H1 (cell line): ENCODE data around the gene ALDH1B1. TPM values are rescaled to one million over a fixed set of nuclear protein-coding genes. Genes with fewer than 3 reads are reported as not detected.

Experiments used
- CTCF ChIA-PET: fragments of 300-600 bp; sonication (Branson Sonifier 250); formaldehyde crosslinking; loops from one replicate; lab custom pipeline; 2021; ENCODE audit not compliant: partially characterized antibody; lab: Charles Lee
- POLR2A ChIA-PET: fragments of 300-600 bp; sonication (Branson Sonifier 250); formaldehyde crosslinking; loops from one replicate; lab custom pipeline; 2021; ENCODE audit warnings: inconsistent platforms; ENCODE audit not compliant: partially characterized antibody; lab: Charles Lee
- DNase-seq, 2 experiments: peaks; one replicate each; pipeline versions ENCODE4 v3.0.0 to v3.0.0-alpha.2; 2010 to 2022; ENCODE audit warnings: low spot score in 2 of 2, low read depth in 1 of 2, mixed read lengths in 1 of 2
- FAIRE-seq: peaks from 2 replicates; lab custom pipeline; 2011; peaks lifted over from hg19 to GRCh38; lab: Jason Lieb, UNC
- H2AFZ ChIP-seq: 2 replicates; pipeline ENCODE4 v1.8.1; 2012; ENCODE audit warnings: low read length, inconsistent platforms
- H2AK5ac ChIP-seq: 2 replicates; pipeline ENCODE4 v1.6.1; 2013; ENCODE audit warnings: low read depth, low read length
- H2BK120ac ChIP-seq: replicated peaks from 2 replicates; pipeline ENCODE3; 2013; ENCODE audit warnings: low read depth, low read length, inconsistent platforms
- H2BK12ac ChIP-seq: 2 replicates; pipeline ENCODE4 v1.6.1; 2013; ENCODE audit warnings: low read depth, low read length
- H2BK15ac ChIP-seq: 2 replicates; pipeline ENCODE4 v1.6.1; 2013; ENCODE audit warnings: low read length
- H2BK20ac ChIP-seq: 2 replicates; pipeline ENCODE4 v1.6.1; 2013; ENCODE audit warnings: low read length
- H2BK5ac ChIP-seq: 2 replicates; pipeline ENCODE4 v1.6.1; 2013; ENCODE audit warnings: low read depth, low read length
- H3K14ac ChIP-seq: 2 replicates; pipeline ENCODE4 v1.6.1; 2013; ENCODE audit warnings: inconsistent platforms; ENCODE audit not compliant: insufficient read length
- H3K18ac ChIP-seq: 2 replicates; pipeline ENCODE4 v1.6.1; 2013; ENCODE audit warnings: low read length; ENCODE audit errors: extremely low read depth
- H3K23ac ChIP-seq: 2 replicates; pipeline ENCODE4 v1.6.1; 2013; ENCODE audit warnings: inconsistent platforms; ENCODE audit not compliant: insufficient read length
- H3K23me2 ChIP-seq: 2 replicates; pipeline ENCODE4 v1.6.1; 2013; ENCODE audit warnings: low read depth, low read length
- H3K27ac ChIP-seq: 2 replicates; pipeline ENCODE4 v1.6.1; 2011; ENCODE audit warnings: low read depth, low read length, inconsistent platforms
- H3K27me3 ChIP-seq, 4 experiments: replicated peaks in 1 of 4; 1 replicate in 1 of 4; 2 replicates in 3 of 4; pipeline versions ENCODE4 v1.6.1 to v1.8.1; 2011 to 2013; ENCODE audit warnings: low read length in 3 of 4, mild to moderate bottlenecking in 3 of 4, inconsistent platforms in 2 of 4, mixed read lengths in 2 of 4, moderate library complexity in 1 of 4; ENCODE audit not compliant: control insufficient read depth in 3 of 4, insufficient read depth in 3 of 4; ENCODE audit errors: extremely low read depth in 1 of 4
- H3K36me3 ChIP-seq, 4 experiments: 2 replicates each; pipeline versions ENCODE4 v1.6.1 to v1.8.1; 2011 to 2013; ENCODE audit warnings: mild to moderate bottlenecking in 4 of 4, low read length in 3 of 4, moderate library complexity in 2 of 4, control low read depth in 1 of 4, inconsistent platforms in 1 of 4; ENCODE audit not compliant: insufficient read depth in 4 of 4, control insufficient read depth in 2 of 4
- H3K4ac ChIP-seq: replicated peaks from 2 replicates; pipeline ENCODE3; 2013; ENCODE audit warnings: low read length, low read depth, mixed read lengths, inconsistent platforms; ENCODE audit not compliant: insufficient read length
- H3K4me1 ChIP-seq, 4 experiments: replicated peaks in 1 of 4; 1 replicate in 1 of 4; 2 replicates in 3 of 4; pipeline versions ENCODE4 v1.6.1 to v1.8.1; 2011 to 2013; ENCODE audit warnings: low read length in 3 of 4, inconsistent platforms in 2 of 4, mixed read lengths in 1 of 4; ENCODE audit not compliant: insufficient read depth in 4 of 4, control insufficient read depth in 3 of 4
- H3K4me2 ChIP-seq, 2 experiments: 2 replicates each; pipeline versions ENCODE4 v1.6.1 to v1.8.1; 2011 to 2013; ENCODE audit warnings: low read depth in 2 of 2, low read length in 2 of 2, control low read depth in 1 of 2, inconsistent platforms in 1 of 2, mild to moderate bottlenecking in 1 of 2; ENCODE audit not compliant: insufficient read depth in 1 of 2
- H3K4me3 ChIP-seq, 4 experiments: fragments of 200-600, 300-600 bp in 1 of 4; sonication (generic), shearing (Covaris generic), sonication (Bioruptor Twin) in 1 of 4; 2 replicates each; pipeline versions ENCODE4 v1.5.1 to v1.8.1; 2011 to 2016; ENCODE audit warnings: low read length in 4 of 4, low read depth in 3 of 4, control low read depth in 2 of 4, inconsistent platforms in 2 of 4, mild to moderate bottlenecking in 2 of 4, mixed read lengths in 1 of 4, moderate library complexity in 1 of 4; ENCODE audit not compliant: insufficient read depth in 2 of 4; ENCODE audit errors: extremely low read depth in 1 of 4
- H3K56ac ChIP-seq: replicated peaks from 2 replicates; pipeline ENCODE3; 2013; ENCODE audit warnings: low read depth, mild to moderate bottlenecking, mixed read lengths, low read length, inconsistent platforms; ENCODE audit not compliant: insufficient read length
- H3K79me1 ChIP-seq: 2 replicates; pipeline ENCODE4 v1.6.1; 2013; ENCODE audit warnings: low read depth, low read length, control low read depth
- H3K79me2 ChIP-seq, 2 experiments: 2 replicates each; pipeline versions ENCODE4 v1.6.1 to v1.8.1; 2012 to 2013; ENCODE audit warnings: low read length in 2 of 2, mild to moderate bottlenecking in 2 of 2, inconsistent platforms in 1 of 2; ENCODE audit not compliant: insufficient read depth in 2 of 2, control insufficient read depth in 1 of 2
- H3K9ac ChIP-seq, 4 experiments: replicated peaks in 1 of 4; 1 replicate in 1 of 4; 2 replicates in 3 of 4; pipeline versions ENCODE4 v1.6.1 to v1.8.1; 2011 to 2013; ENCODE audit warnings: low read depth in 3 of 4, low read length in 3 of 4, control low read depth in 2 of 4, mild to moderate bottlenecking in 2 of 4, moderate library complexity in 2 of 4, inconsistent platforms in 1 of 4; ENCODE audit errors: extremely low read depth in 1 of 4
- H3K9me3 ChIP-seq, 2 experiments: 2 replicates each; pipeline versions ENCODE4 v1.6.1 to v1.8.1; 2012 to 2013; ENCODE audit warnings: mild to moderate bottlenecking in 2 of 2, moderate library complexity in 2 of 2, control low read depth in 1 of 2, inconsistent platforms in 1 of 2, low read depth in 1 of 2, low read length in 1 of 2, mixed read lengths in 1 of 2; ENCODE audit not compliant: insufficient read depth in 2 of 2
- H4K20me1 ChIP-seq, 2 experiments: replicated peaks in 1 of 2; 2 replicates each; pipeline versions ENCODE3 to v1.8.1; 2011 to 2013; ENCODE audit warnings: inconsistent platforms in 2 of 2, low read length in 2 of 2, mild to moderate bottlenecking in 1 of 2; ENCODE audit not compliant: insufficient read depth in 2 of 2, control insufficient read depth in 1 of 2
- H4K5ac ChIP-seq: 2 replicates; pipeline ENCODE4 v1.6.1; 2013; ENCODE audit warnings: low read length, low read depth, mixed read lengths, inconsistent platforms; ENCODE audit not compliant: insufficient read length
- H4K8ac ChIP-seq: 2 replicates; pipeline ENCODE4 v1.8.0; 2013; ENCODE audit warnings: mild to moderate bottlenecking, moderate library complexity, low read length, inconsistent platforms; ENCODE audit not compliant: insufficient read depth; ENCODE audit errors: extremely low read depth
- H4K91ac ChIP-seq: replicated peaks from 2 replicates; pipeline ENCODE3; 2013; ENCODE audit warnings: low read length, mixed read lengths, inconsistent platforms; ENCODE audit not compliant: insufficient read length
- EZH2 ChIP-seq: fragments of 200-600 bp; sonication (generic); IDR thresholded peaks from 2 replicates; pipeline ENCODE4 v1.7.1; 2012; ENCODE audit warnings: low read depth, mild to moderate bottlenecking, moderate library complexity, low read length, inconsistent platforms; ENCODE audit not compliant: severe bottlenecking
- RBBP5 ChIP-seq: IDR thresholded peaks from 2 replicates; pipeline ENCODE4 v1.7.1; 2012; ENCODE audit warnings: low read depth, mild to moderate bottlenecking, inconsistent platforms, low read length, moderate library complexity, borderline replicate concordance
- SRF ChIP-seq: IDR thresholded peaks from 2 replicates; pipeline ENCODE4 v1.6.1; 2011; ENCODE audit warnings: mild to moderate bottlenecking, low read depth, low read length, moderate library complexity
- WGBS, 2 experiments: shearing (Covaris generic) in 1 of 2; methylation state at CpG; one replicate each; pipeline versions ENCODE4 v1.1.6 to v1.1.7; 2013 to 2015; ENCODE audit warnings: low lambda C conversion rate in 2 of 2, mixed read lengths in 2 of 2, inconsistent platforms in 1 of 2, low coverage in 1 of 2, missing lambda C conversion rate in 1 of 2; ENCODE audit not compliant: insufficient replicate concordance in 2 of 2, insufficient coverage in 1 of 2, insufficient read length in 1 of 2; ENCODE audit errors: extremely low coverage in 1 of 2, missing lambda C conversion rate in 1 of 2; 5-methylcytosine and 5-hydroxymethylcytosine counted together
- polyA plus RNA-seq, 7 experiments: library from polyadenylated mRNA; depleted of rRNA in 3 of 7; stranded (reverse) in 5 of 7; unstranded in 2 of 7; fragments of >200 nt in 5 of 7; fragments of 200-250 nt in 2 of 7; gene quantifications; 1 replicate in 5 of 7; 2 replicates in 1 of 7; 4 replicates in 1 of 7; pipeline versions ENCODE4 v1.2.1 to v1.2.3, GENCODE V29; 2011 to 2013; ENCODE audit warnings: missing spikeins in 2 of 7, mixed read lengths in 2 of 7
- total RNA-seq: library from RNA; stranded (reverse); fragmentation: NEBNext Ultra II Directional; extraction: Animal tissue kit (Norgen Biotek cat#: 25700); gene quantifications from 2 replicates; pipeline ENCODE4 v1.2.1, GENCODE V29; 2021

Gene ALDH1B1
- total and polyA plus RNA-seq, 2 of the 8 experiments (the other 6 are each of a cell fraction or from before 2014, with no cell fraction given): 41.6 to 78.7 TPM

- Histone ChIP-seq H3K18ac (no peak overlapping the region), H2BK120ac (no peak overlapping the region), H2BK15ac (no peak overlapping the region), H2AFZ (no peak overlapping the region), H3K4me2 (peak overlapping the region; percentile 79 to 84; a peak in 3 of 4 replicates), H2BK20ac (no peak overlapping the region), H4K20me1 (peaks cover 0 to 1% of the 10 kb centered on the region in 2 experiments), H3K4me3 (peak overlapping the region in 3 of 4 experiments; percentile 35 to 56 (median 42); a peak in 3 of 8 replicates), H3K23me2 (peaks cover 7% of the 10 kb centered on the region; the same call in 1 of the 2 replicates), H3K4ac (no peak overlapping the region), H3K23ac (no peak overlapping the region), H3K14ac (no peak overlapping the region), H3K9ac (no peak overlapping the region), H2BK12ac (no peak overlapping the region), H3K27ac (no peak overlapping the region), H2AK5ac (no peak overlapping the region), H4K8ac (no peak overlapping the region), H3K56ac (no peak overlapping the region), H3K27me3 (peaks cover 11 to 32% (median 25%) of the 10 kb centered on the region in 4 experiments), H3K9me3 (no peaks in the 10 kb centered on the region), H3K79me2 (no peaks in the 10 kb centered on the region), H4K91ac (no peak overlapping the region), H3K4me1 (peaks cover 8 to 21% (median 17%) of the 10 kb centered on the region in 4 experiments), H3K79me1 (no peaks in the 10 kb centered on the region), H2BK5ac (no peak overlapping the region), H3K36me3 (no peaks in the 10 kb centered on the region), H4K5ac (no peak overlapping the region)
- CTCF ChIA-PET: interaction anchor here (3.4 kb wide), 1 partner anchor 8 kb away, joined by 18 read pairs; no protein-coding TSS in a partner anchor
- FAIRE-seq: no peak
- no peak for DNase-seq
- POLR2A ChIA-PET: no interaction called here
- TF ChIP-seq SRF (no peak), EZH2 (peak; percentile 2), RBBP5 (no peak)
- WGBS, 2 experiments: 85% methylated on average over 4 of the region's 4 CpGs; no CpG with 5 or more reads in 1 of the 2 experiments
These were observed 32.4 kb downstream of the ALDH1B1 start for GRCh38 chr9:38424918-38425317.
